Panc1 (cell line): ENCODE results near the gene CD226.

Source experiments
- TF ChIP-seq, protein P1 (sequence below), 2 experiments: IDR thresholded peaks; 2 replicates each; pipeline ENCODE4 v1.6.1; 2011 to 2012; ENCODE audit warnings: low read depth in 2 of 2, control low read depth in 1 of 2, low read length in 1 of 2, mild to moderate bottlenecking in 1 of 2, moderate library complexity in 1 of 2; ENCODE audit not compliant: insufficient read depth in 1 of 2
- TF ChIP-seq, protein P2 (sequence below): fragments of 450-650 bp; IDR thresholded peaks from 2 replicates; pipeline ENCODE4 v1.5.1; 2017; ENCODE audit warnings: mild to moderate bottlenecking

DNA sequence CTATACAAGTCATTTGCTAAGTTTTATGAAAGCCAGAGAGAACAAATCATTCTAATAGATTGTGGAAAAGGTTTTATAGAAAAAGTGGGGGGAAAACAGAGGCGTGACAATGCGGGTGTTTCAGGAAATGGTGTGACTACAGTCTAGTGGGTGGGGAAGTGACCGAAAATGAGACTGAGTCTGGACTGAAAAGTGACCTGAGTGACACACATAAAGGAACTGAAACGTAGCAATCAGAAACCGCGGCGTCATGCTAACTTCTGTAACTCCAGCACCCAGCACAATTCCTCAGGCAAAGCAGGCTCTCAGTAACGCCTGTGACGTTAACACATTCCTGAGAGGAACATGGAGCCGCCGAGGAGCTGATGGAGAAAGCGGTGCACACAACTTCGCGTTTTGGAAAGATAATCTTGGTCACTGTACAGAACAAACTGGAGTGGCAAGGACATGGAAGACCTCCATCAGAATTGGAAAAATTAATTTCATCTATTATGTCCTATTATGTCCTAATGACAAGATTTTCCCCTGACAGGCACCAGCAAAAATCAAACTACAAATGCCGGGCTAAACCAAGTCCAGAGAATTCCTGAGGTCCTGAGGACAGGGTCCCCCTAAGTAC lies 1.4 kb upstream of the CD226 start:
- TF ChIP-seq, protein P1, sequence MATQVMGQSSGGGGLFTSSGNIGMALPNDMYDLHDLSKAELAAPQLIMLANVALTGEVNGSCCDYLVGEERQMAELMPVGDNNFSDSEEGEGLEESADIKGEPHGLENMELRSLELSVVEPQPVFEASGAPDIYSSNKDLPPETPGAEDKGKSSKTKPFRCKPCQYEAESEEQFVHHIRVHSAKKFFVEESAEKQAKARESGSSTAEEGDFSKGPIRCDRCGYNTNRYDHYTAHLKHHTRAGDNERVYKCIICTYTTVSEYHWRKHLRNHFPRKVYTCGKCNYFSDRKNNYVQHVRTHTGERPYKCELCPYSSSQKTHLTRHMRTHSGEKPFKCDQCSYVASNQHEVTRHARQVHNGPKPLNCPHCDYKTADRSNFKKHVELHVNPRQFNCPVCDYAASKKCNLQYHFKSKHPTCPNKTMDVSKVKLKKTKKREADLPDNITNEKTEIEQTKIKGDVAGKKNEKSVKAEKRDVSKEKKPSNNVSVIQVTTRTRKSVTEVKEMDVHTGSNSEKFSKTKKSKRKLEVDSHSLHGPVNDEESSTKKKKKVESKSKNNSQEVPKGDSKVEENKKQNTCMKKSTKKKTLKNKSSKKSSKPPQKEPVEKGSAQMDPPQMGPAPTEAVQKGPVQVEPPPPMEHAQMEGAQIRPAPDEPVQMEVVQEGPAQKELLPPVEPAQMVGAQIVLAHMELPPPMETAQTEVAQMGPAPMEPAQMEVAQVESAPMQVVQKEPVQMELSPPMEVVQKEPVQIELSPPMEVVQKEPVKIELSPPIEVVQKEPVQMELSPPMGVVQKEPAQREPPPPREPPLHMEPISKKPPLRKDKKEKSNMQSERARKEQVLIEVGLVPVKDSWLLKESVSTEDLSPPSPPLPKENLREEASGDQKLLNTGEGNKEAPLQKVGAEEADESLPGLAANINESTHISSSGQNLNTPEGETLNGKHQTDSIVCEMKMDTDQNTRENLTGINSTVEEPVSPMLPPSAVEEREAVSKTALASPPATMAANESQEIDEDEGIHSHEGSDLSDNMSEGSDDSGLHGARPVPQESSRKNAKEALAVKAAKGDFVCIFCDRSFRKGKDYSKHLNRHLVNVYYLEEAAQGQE (IDR thresholded peaks at IDR 0.05; ENCODE audit: insufficient read depth in 1 of 2, low read depth in 2 of 2, low read length in 1 of 2), result no peak
- TF ChIP-seq, protein P2, sequence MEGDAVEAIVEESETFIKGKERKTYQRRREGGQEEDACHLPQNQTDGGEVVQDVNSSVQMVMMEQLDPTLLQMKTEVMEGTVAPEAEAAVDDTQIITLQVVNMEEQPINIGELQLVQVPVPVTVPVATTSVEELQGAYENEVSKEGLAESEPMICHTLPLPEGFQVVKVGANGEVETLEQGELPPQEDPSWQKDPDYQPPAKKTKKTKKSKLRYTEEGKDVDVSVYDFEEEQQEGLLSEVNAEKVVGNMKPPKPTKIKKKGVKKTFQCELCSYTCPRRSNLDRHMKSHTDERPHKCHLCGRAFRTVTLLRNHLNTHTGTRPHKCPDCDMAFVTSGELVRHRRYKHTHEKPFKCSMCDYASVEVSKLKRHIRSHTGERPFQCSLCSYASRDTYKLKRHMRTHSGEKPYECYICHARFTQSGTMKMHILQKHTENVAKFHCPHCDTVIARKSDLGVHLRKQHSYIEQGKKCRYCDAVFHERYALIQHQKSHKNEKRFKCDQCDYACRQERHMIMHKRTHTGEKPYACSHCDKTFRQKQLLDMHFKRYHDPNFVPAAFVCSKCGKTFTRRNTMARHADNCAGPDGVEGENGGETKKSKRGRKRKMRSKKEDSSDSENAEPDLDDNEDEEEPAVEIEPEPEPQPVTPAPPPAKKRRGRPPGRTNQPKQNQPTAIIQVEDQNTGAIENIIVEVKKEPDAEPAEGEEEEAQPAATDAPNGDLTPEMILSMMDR, result no peak
